Liver (tissue), 9 donors: ENCODE data around the gene BTBD9. TPM values are rescaled to one million over a fixed set of nuclear protein-coding genes. Genes with fewer than 3 reads are reported as not detected.

Source experiments
- DNase-seq: peaks from one replicate; pipeline ENCODE4 v3.0.0-alpha.2; 2017; ENCODE audit warnings: low spot score
- H3K27ac ChIP-seq, 2 donors: one replicate each; pipeline ENCODE4 v1.7.0; 2013; ENCODE audit warnings: inconsistent platforms in 2 of 2, low read length in 2 of 2, control low read depth in 1 of 2, low read depth in 1 of 2, mild to moderate bottlenecking in 1 of 2
- H3K27me3 ChIP-seq, 4 donors: one replicate each; pipeline versions ENCODE4 v1.6.1 to v1.7.0; 2013; ENCODE audit warnings: low read length in 3 of 4, inconsistent platforms in 1 of 4, mild to moderate bottlenecking in 1 of 4, moderate library complexity in 1 of 4; ENCODE audit not compliant: control insufficient read depth in 4 of 4, insufficient read depth in 4 of 4
- H3K36me3 ChIP-seq, 4 donors: one replicate each; pipeline versions ENCODE4 v1.6.1 to v1.7.0; 2013; ENCODE audit warnings: low read length in 3 of 4, mild to moderate bottlenecking in 3 of 4, low read depth in 1 of 4, moderate library complexity in 1 of 4; ENCODE audit not compliant: control insufficient read depth in 4 of 4, insufficient read depth in 3 of 4
- H3K4me1 ChIP-seq, 4 donors: one replicate each; pipeline versions ENCODE4 v1.6.1 to v1.7.0; 2013; ENCODE audit warnings: low read length in 3 of 4, mild to moderate bottlenecking in 3 of 4, moderate library complexity in 1 of 4; ENCODE audit not compliant: control insufficient read depth in 4 of 4, insufficient read depth in 4 of 4
- H3K4me3 ChIP-seq, 3 donors: one replicate each; pipeline versions ENCODE4 v1.6.1 to v1.7.0; 2013; ENCODE audit warnings: low read length in 3 of 3, control low read depth in 1 of 3, low read depth in 1 of 3, mild to moderate bottlenecking in 1 of 3
- H3K9ac ChIP-seq, 2 donors: one replicate each; pipeline ENCODE4 v1.7.0; 2013; ENCODE audit warnings: low read length in 2 of 2, mild to moderate bottlenecking in 2 of 2, moderate library complexity in 2 of 2, control low read depth in 1 of 2, low read depth in 1 of 2
- H3K9me3 ChIP-seq, 4 donors: one replicate each; pipeline versions ENCODE4 v1.6.1 to v1.7.0; 2013; ENCODE audit warnings: low read length in 3 of 4; ENCODE audit not compliant: control insufficient read depth in 4 of 4
- ATF3 ChIP-seq: IDR thresholded peaks from 2 replicates; pipeline ENCODE4 v1.6.1; 2016; ENCODE audit warnings: antibody characterized with exemption
- CTCF ChIP-seq: fragments of 150-350 bp; IDR thresholded peaks from 2 replicates; pipeline ENCODE4 v1.5.1; 2017; ENCODE audit warnings: improper control_type of control experiment, low read depth, low read length; ENCODE audit not compliant: missing input control
- EGR1 ChIP-seq, 2 donors: IDR thresholded peaks; 2 replicates each; pipeline ENCODE4 v1.6.1; 2016 to 2018; ENCODE audit warnings: antibody characterized with exemption in 2 of 2, low read depth in 2 of 2
- FOXA1 ChIP-seq: IDR thresholded peaks from 2 replicates; pipeline ENCODE4 v1.6.1; 2016; ENCODE audit warnings: antibody characterized with exemption
- FOXA2 ChIP-seq: IDR thresholded peaks from 2 replicates; pipeline ENCODE4 v1.6.1; 2016; ENCODE audit warnings: antibody characterized with exemption
- GABPA ChIP-seq, 2 donors: IDR thresholded peaks in 1 of 2; conservative IDR thresholded peaks in 1 of 2; 2 replicates each; pipeline ENCODE4 v1.6.1; 2016; ENCODE audit warnings: antibody characterized with exemption in 2 of 2, mild to moderate bottlenecking in 1 of 2, moderate library complexity in 1 of 2
- HNF4A ChIP-seq, 2 donors: conservative IDR thresholded peaks; 2 replicates each; pipeline ENCODE4 v1.6.1; 2016; ENCODE audit warnings: antibody characterized with exemption in 2 of 2, mild to moderate bottlenecking in 2 of 2
- HNF4G ChIP-seq: IDR thresholded peaks from 2 replicates; pipeline ENCODE4 v1.6.1; 2016; ENCODE audit warnings: antibody characterized with exemption
- MAX ChIP-seq: IDR thresholded peaks from 2 replicates; pipeline ENCODE4 v1.6.1; 2016; ENCODE audit warnings: antibody characterized with exemption
- NR2F2 ChIP-seq: IDR thresholded peaks from 2 replicates; pipeline ENCODE4 v1.6.1; 2016; ENCODE audit warnings: antibody characterized with exemption
- RAD21 ChIP-seq, 2 donors: IDR thresholded peaks; 2 replicates each; pipeline ENCODE4 v1.6.1; 2016; ENCODE audit warnings: antibody characterized with exemption in 2 of 2, mild to moderate bottlenecking in 2 of 2
- REST ChIP-seq: IDR thresholded peaks from 2 replicates; pipeline ENCODE4 v1.6.1; 2016; ENCODE audit warnings: antibody characterized with exemption, mild to moderate bottlenecking
- RXRA ChIP-seq, 2 donors: IDR thresholded peaks; 2 replicates each; pipeline ENCODE4 v1.6.1; 2017 to 2018; ENCODE audit warnings: antibody characterized with exemption in 2 of 2, mild to moderate bottlenecking in 1 of 2
- TAF1 ChIP-seq: conservative IDR thresholded peaks from 2 replicates; pipeline ENCODE4 v1.6.1; 2016; ENCODE audit warnings: antibody characterized with exemption, mild to moderate bottlenecking
- YY1 ChIP-seq: IDR thresholded peaks from 2 replicates; pipeline ENCODE4 v1.6.1; 2016; ENCODE audit warnings: antibody characterized with exemption, mild to moderate bottlenecking
- WGBS: extraction: QIAGEN DNeasy Blood & Tissue Kit; methylation state at CpG from one replicate; pipeline ENCODE4 v1.1.7; 2013; 5-methylcytosine and 5-hydroxymethylcytosine counted together
- polyA plus RNA-seq, 2 donors: library from polyadenylated mRNA; stranded (reverse) in 1 of 2; unstranded in 1 of 2; fragments of 200-250 nt in 1 of 2; fragments of >200 nt in 1 of 2; fragmentation: Nextera tagmentation in 1 of 2; extraction: Ambion mirVana in 1 of 2; gene quantifications; one replicate each; pipeline versions ENCODE4 v1.2.1 to v1.2.3, GENCODE V29; 2013 to 2015
- total RNA-seq, 2 donors: library from RNA; depleted of rRNA; stranded (reverse); fragments of >200 nt; gene quantifications; one replicate each; pipeline ENCODE4 v1.2.3, GENCODE V29; 2014
- donor health status: healthy.
- donor health status: healthy.
- donor health status: healthy.
- donor health status: healthy.
- donor health status: healthy.

Gene BTBD9
- total and polyA plus RNA-seq, 4 donors = 2.0 to 12.4 (median 5.7) TPM

- no peak for DNase-seq
- 88% methylated on average over 15 of the region's 15 CpGs for WGBS
- Histone ChIP-seq H3K36me3 (no peaks in the 10 kb centered on the region), H3K9me3 (no peaks in the 10 kb centered on the region), H3K27ac (no peak overlapping the region), H3K27me3 (no peaks in the 10 kb centered on the region), H3K4me1 (peaks cover 0 to 43% (median 30%) of the 10 kb centered on the region in 4 donors), H3K9ac (no peak overlapping the region), H3K4me3 (no peak overlapping the region)
- TF ChIP-seq RXRA (IDR thresholded peaks at IDR 0.05) = peak in 1 of 2 donors; percentile 46
- TF ChIP-seq REST = no peak
- TF ChIP-seq MAX = no peak
- no peak for TF ChIP-seq FOXA1
- TF ChIP-seq GABPA (IDR thresholded peaks at IDR 0.05 in 1 of 2, conservative IDR thresholded peaks at IDR 0.05 in 1 of 2) = no peak
- TF ChIP-seq CTCF = no peak
- no peak for TF ChIP-seq FOXA2
- peak; percentile 5 to 49 for TF ChIP-seq HNF4A (conservative IDR thresholded peaks at IDR 0.05)
- TF ChIP-seq EGR1 (IDR thresholded peaks at IDR 0.05; ENCODE audit: low read depth in 2 of 2) = no peak
- no peak for TF ChIP-seq HNF4G
- no peak for TF ChIP-seq YY1
- TF ChIP-seq RAD21 (IDR thresholded peaks at IDR 0.05) = no peak
- TF ChIP-seq NR2F2 = no peak
Measured at GRCh38 chr6:38172739-38173410, 466.9 kb downstream of the BTBD9 start.

- Histone ChIP-seq H3K4me3 (no peak overlapping the region), H3K9me3 (no peaks in the 10 kb centered on the region), H3K9ac (no peak overlapping the region), H3K4me1 (peaks cover 0 to 36% (median 27%) of the 10 kb centered on the region in 4 donors), H3K36me3 (no peaks in the 10 kb centered on the region), H3K27me3 (no peaks in the 10 kb centered on the region), H3K27ac (peak overlapping the region in 1 of 2 donors; percentile 14)
- 85% methylated on average over 13 of the region's 13 CpGs for WGBS
- no peak for DNase-seq
- TF ChIP-seq GABPA (IDR thresholded peaks at IDR 0.05 in 1 of 2, conservative IDR thresholded peaks at IDR 0.05 in 1 of 2) = no peak
- no peak for TF ChIP-seq ATF3
- no peak for TF ChIP-seq CTCF
- TF ChIP-seq FOXA2 = no peak
- no peak for TF ChIP-seq TAF1
- no peak for TF ChIP-seq REST
- no peak for TF ChIP-seq FOXA1
- TF ChIP-seq HNF4A (conservative IDR thresholded peaks at IDR 0.05) = no peak
Measured at GRCh38 chr6:38171997-38172738, 467.6 kb downstream of the BTBD9 start.
